MM.1S (cell line): ENCODE data around the gene MBOAT2.

Experiments
- CTCF ChIP-seq: fragments of 300-600 bp; sonication (generic); IDR thresholded peaks from 2 replicates; pipeline ENCODE4 v1.5.1; 2016; ENCODE audit warnings: antibody characterized with exemption, low read length, mixed read lengths
- EZH2 ChIP-seq: fragments of 300-600 bp; sonication (generic); optimal IDR thresholded peaks from 2 replicates; pipeline ENCODE3; 2017; ENCODE audit warnings: low read depth, mild to moderate bottlenecking, antibody characterized with exemption, low read length, mixed read lengths
- EZH2phosphoT487 ChIP-seq: fragments of 300-600 bp; sonication (generic); IDR thresholded peaks from 2 replicates; pipeline ENCODE4 v1.6.1; 2018; ENCODE audit warnings: antibody characterized with exemption, low read length

- TF ChIP-seq CTCF (no peak), EZH2 (no peak), EZH2phosphoT487 (no peak)
Measured at GRCh38 chr2:8836971-8837794, 166.3 kb downstream of the MBOAT2 start, which contains the start of gene KIDINS220.
